Measurements from ENCODE around the gene RASAL2.

- TF ChIP-seq CTCF (IDR thresholded peaks at IDR 0.05; ENCODE audit: low read depth, low read length) = no peak
- TF ChIP-seq EZH2phosphoT487 (IDR thresholded peaks at IDR 0.05; ENCODE audit: low read depth) = no peak
These were observed 75.7 kb downstream of the RASAL2 start for GRCh38 chr1:178169649-178170048.
